ENCODE measurements around the gene PSMF1. TPM values are rescaled to one million over a fixed set of nuclear protein-coding genes. Genes with fewer than 3 reads are reported as not detected.

The PSMF1 gene
- total and polyA plus RNA-seq, 2 experiments from 2014 or later, result 73.7 to 84.2 TPM

- TF ChIP-seq ZNF462 (CRISPR knock-in tag; IDR thresholded peaks at IDR 0.05), result no peak
- no peak for TF ChIP-seq NANOG (IDR thresholded peaks at IDR 0.05; ENCODE audit: borderline replicate concordance)
- TF ChIP-seq POLR2AphosphoS5 (IDR thresholded peaks at IDR 0.05; ENCODE audit: low read depth), result no peak
- TF ChIP-seq ZNF331 (CRISPR knock-in tag; IDR thresholded peaks at IDR 0.05; ENCODE audit: low read depth), result no peak
- TF ChIP-seq EZH2phosphoT487 (IDR thresholded peaks at IDR 0.05; ENCODE audit: unreplicated experiment), result no peak
- no peak for TF ChIP-seq REST (IDR thresholded peaks at IDR 0.05; ENCODE audit: unreplicated experiment)
- no peak for TF ChIP-seq ZNF114 (CRISPR knock-in tag; IDR thresholded peaks at IDR 0.05)
These were observed 36.3 kb downstream of the PSMF1 start (continued) for GRCh38 chr20:1154691-1155090.
